Stimulated activated CD8-positive, alpha-beta memory T cell treated with anti-CD3 and anti-CD28 coated beads, Interleukin-4, amount 100 ng/mL, for 4 hours (primary cell): ENCODE measurements around the gene IL17F.

ENCODE experiments used
- DNase-seq, 2 donors: peaks; one replicate each; pipeline ENCODE4 v3.0.0-alpha.2; 2020; ENCODE audit warnings: low read depth in 2 of 2, low spot score in 1 of 2

Gene IL17F

DNA sequence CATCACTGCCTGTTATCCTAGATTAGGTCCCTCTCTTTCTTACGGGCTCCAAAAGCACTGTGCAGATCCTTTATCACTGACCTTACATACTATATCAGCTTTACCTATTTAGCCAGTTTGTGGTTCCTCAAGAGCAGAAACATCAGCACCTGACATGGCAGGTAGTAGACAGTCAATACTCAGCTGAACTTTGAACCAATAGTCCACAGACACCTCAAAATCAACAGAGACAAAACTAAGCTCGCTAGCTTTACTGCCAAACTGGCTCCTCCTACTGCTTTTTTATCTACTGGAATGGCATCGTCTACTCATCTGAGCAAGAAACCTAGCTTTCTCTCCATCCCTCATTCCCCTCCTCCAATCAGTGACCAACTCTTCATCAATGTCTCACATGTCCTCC is 52.5 kb downstream of the IL17F start:
- DNase-seq: no peak

DNA sequence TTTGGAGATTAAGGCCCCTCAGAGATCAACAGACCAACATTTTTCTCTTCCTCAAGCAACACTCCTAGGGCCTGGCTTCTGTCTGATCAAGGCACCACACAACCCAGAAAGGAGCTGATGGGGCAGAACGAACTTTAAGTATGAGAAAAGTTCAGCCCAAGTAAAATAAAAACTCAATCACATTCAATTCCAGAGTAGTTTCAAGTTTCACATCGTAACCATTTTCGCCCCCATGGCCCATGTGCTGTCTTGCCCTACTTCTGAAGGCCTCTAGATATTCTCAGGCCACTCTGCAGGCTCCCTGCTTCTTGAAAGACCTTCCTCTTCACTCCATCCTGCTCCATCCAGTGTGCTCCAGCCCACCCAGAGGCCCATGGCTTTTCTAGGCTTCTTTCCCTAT is 53.9 kb downstream of the IL17F start:
- DNase-seq: no peak

DNA sequence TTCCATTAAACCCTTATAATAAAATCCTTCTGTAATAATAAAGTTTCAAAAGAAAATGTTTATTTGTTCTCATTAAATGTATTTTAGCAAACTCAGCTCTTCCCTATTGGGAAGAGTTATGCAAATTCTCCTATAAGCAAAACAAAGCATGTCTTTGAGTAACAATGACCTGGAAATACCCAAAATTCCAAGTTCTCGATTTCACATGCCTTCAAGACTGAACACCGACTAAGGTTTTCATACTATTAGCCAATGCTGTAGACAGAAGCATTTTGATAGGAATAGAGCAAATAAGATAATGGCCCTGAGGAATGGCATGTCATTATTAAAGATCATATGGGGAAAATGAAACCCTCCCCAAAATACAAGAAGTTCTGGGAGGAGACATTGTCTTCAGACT is 54.3 kb downstream of the IL17F start:
- DNase-seq: no peak

DNA sequence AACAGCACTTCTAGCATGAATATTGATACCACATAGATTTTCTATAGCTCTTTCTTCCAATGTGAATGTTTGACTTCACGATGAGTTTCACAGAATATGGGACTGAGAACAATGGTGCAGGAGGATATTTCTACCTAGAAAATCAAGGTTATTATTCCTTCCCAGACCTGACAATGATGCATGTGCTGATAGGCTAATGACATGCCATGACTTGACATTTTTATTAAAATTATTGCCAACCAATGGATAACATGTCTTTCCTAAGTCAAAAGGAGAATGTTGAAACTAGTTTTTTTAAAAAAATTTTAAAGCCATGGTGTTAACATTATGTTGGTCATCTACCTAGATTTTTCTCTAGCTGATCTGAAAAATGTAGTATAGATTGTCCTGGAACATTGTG is 57.2 kb downstream of the IL17F start:
- no peak for DNase-seq
